ENCODE measurements around the gene PXMP4.
A peak's percentile ranks its signal among the peaks of the same experiment; 100 is the strongest.
"Not testable (repeated sequence)": the region's sequence is repeated elsewhere in the genome, so short reads cannot be mapped to it uniquely, and the experiment has no call there.

Gene PXMP4

DNA sequence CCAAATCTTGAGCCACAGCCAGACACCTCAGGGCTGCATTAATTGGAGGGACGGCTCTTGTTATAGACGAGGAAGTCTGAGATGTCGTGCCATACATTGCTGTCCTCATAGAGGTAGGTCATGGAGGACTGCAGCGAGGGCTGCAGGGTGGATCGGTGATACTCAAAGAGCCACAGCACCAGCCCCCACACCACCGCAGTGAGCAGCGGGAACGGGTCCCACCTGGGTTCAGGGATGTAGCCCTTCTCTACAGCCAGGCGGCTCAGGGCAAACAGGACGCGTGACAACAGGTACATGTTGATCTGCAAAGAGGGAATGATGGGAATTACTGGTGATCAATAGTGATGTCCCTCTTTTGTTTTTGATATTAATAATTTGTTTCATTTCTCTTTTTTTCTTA lies 12.4 kb downstream of the PXMP4 start:
- TF ChIP-seq, protein P1, sequence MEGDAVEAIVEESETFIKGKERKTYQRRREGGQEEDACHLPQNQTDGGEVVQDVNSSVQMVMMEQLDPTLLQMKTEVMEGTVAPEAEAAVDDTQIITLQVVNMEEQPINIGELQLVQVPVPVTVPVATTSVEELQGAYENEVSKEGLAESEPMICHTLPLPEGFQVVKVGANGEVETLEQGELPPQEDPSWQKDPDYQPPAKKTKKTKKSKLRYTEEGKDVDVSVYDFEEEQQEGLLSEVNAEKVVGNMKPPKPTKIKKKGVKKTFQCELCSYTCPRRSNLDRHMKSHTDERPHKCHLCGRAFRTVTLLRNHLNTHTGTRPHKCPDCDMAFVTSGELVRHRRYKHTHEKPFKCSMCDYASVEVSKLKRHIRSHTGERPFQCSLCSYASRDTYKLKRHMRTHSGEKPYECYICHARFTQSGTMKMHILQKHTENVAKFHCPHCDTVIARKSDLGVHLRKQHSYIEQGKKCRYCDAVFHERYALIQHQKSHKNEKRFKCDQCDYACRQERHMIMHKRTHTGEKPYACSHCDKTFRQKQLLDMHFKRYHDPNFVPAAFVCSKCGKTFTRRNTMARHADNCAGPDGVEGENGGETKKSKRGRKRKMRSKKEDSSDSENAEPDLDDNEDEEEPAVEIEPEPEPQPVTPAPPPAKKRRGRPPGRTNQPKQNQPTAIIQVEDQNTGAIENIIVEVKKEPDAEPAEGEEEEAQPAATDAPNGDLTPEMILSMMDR (IDR thresholded peaks at IDR 0.05; ENCODE audit: low read depth, low read length), result no peak
- DNase-seq, result no peak
- H3K27me3 ChIP-seq (ENCODE audit: insufficient read depth, low read depth, severe bottlenecking), result no peaks in the 10 kb centered on the region
- no peaks in the 10 kb centered on the region for H3K9me3 ChIP-seq (ENCODE audit: severe bottlenecking)
- no peak overlapping the region for H3K4me3 ChIP-seq (ENCODE audit: low read depth, low read length)
- H3K36me3 ChIP-seq, result peaks cover 4% of the 10 kb centered on the region
- H3K27ac ChIP-seq, result no peak overlapping the region

DNA sequence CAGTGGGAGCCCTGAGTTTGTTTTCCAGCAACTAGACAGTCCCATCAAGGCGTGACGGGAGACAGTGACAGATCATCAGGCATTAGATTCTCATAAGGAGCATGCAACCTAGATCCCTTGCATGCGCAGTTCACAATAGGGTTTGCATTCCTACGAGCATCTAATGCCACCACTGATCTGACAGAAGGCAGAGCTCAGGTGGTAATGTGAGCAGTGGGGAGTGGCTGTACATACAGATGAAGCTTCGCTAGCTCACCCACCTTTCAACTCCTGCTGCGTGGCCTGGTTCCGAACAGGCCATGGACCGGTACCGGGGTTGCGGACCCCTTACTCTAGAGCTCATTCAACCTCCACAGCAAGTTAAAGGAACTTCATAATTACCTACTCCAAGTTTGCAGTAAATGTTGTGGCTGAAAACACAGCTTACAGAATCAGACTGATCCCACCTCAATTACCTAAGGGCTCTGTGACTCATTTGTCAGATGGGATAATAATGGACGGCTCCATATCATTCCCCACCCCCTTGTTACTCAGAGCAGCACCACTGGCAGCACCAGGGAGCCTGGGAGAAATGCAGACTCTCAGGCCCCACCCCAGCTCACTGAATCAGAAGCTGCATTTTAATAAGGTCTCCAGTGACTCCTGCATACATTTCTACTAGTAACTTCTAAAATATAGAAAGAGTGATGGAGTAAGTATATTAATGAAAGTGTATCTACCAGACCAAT lies 15.7 kb downstream of the PXMP4 start:
- peaks cover 5% of the 10 kb centered on the region for H3K9me3 ChIP-seq (ENCODE audit: severe bottlenecking)
- no peaks in the 10 kb centered on the region for H3K36me3 ChIP-seq
- DNase-seq, result no peak
- TF ChIP-seq, protein P1 (IDR thresholded peaks at IDR 0.05; ENCODE audit: low read depth, low read length), result no peak
- no peak overlapping the region for H3K4me3 ChIP-seq (ENCODE audit: low read depth, low read length)
- H3K27ac ChIP-seq, result no peak overlapping the region
- H3K27me3 ChIP-seq (ENCODE audit: insufficient read depth, low read depth, severe bottlenecking), result no peaks in the 10 kb centered on the region

DNA sequence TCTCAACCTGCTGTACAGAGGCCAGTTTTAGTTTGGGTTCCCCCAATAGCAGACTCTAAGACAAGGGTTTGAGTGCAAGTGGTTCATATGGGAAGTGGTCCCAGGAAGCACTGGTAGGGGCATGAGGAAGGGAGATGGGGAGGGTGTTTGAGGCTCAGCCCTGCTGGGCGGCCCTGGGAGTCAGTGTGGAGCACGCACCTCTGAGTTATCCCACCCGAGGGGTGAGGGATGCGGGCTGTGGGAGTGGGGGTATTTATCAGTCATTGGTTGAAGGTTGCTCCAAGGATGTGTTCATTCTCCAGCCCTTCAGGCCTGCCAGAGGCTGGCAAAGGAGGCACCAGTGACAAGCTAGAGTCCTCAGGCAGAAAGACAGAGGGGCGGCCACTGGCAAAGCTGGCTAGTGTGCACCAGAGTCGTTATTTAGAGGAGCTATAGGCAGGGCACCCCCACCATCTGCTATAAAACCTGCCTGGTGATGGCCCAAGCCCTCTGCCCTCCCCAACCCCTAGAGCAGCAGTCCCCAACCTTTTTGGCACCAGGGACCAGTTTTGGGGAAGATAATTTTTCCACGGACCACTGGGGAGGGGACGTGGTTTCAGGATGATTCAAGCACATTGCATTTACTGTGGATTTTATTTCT lies 16.5 kb downstream of the PXMP4 start:
- no peak overlapping the region for H3K4me3 ChIP-seq (ENCODE audit: low read depth, low read length)
- TF ChIP-seq, protein P1 (IDR thresholded peaks at IDR 0.05; ENCODE audit: low read depth, low read length), result no peak
- no peak for DNase-seq
- H3K27me3 ChIP-seq (ENCODE audit: insufficient read depth, low read depth, severe bottlenecking), result no peaks in the 10 kb centered on the region
- H3K36me3 ChIP-seq, result no peaks in the 10 kb centered on the region
- no peak overlapping the region for H3K27ac ChIP-seq
- H3K9me3 ChIP-seq (ENCODE audit: severe bottlenecking), result peaks cover 5% of the 10 kb centered on the region

DNA sequence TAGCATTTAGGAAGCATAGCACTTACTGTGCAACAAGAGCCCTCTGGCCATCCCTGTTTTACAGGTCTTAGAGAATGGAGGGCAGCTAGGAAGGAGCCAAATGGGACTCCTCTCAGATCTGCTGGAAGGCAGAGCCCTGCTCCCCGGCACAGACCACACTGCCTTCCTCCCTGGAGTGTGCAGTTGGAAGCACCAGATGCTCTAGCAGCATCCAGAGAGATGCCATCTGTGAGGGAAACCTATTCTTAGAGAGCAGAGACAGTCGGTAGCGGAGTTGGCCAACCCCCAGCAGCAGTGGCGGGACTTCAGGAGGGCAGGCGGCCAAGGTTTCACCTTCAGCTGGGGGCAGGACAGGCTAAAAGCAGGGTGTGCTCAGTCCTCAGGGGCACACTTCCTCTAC lies 17.2 kb downstream of the PXMP4 start:
- Histone ChIP-seq H3K4me3 (ENCODE audit: low read depth, low read length) (no peak overlapping the region), H3K27me3 (ENCODE audit: insufficient read depth, low read depth, severe bottlenecking) (no peaks in the 10 kb centered on the region), H3K27ac (peak overlapping the region; percentile 21; the same call in 1 of the 2 replicates), H3K9me3 (ENCODE audit: severe bottlenecking) (peaks cover 11% of the 10 kb centered on the region), H3K36me3 (no peaks in the 10 kb centered on the region)
- TF ChIP-seq, protein P1 (IDR thresholded peaks at IDR 0.05; ENCODE audit: low read depth, low read length), result no peak
- DNase-seq, result peak; percentile 56

DNA sequence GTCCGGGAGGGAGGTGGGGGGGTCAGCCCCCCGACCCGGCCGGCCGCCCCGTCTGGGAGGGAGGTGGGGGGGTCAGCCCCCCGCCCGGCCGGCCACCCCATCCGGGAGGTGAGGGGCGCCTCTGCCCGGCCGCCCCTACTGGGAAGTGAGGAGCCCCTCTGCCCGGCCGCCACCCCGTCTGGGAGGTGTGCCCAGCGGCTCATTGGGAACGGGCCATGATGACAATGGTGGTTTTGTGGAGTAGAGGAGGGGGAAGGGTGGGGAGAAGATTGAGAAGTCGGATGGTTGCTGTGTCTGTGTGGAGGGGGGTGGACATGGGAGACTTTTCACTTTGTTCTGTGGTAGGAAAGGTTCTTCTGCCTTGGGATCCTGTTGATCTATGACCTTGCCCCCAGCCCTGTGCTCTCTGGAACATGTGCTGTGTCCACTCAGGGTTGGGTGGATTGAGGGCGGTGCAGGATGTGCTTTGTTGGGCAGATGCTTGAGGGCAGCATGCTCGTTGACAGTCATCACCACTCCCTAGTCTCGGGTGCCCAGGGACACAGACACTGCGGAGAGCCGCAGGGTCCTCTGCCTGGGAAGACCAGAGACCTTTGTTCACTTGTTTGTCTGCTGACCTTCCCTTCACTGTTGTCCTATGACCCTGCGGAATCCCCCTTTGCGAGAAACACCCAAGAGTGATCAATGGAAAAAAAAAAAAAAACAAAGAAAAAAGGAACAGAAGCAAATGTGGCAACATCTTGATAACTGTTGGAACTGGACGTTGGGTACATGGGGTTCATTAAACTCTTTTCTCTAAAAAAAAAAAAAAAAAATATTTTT lies 18.3 kb downstream of the PXMP4 start:
- DNase-seq, result no peak
- TF ChIP-seq, protein P1 (IDR thresholded peaks at IDR 0.05; ENCODE audit: low read depth, low read length), result no peak
- no peak overlapping the region for H3K27ac ChIP-seq
- no peaks in the 10 kb centered on the region for H3K36me3 ChIP-seq
- peaks cover 11% of the 10 kb centered on the region for H3K9me3 ChIP-seq (ENCODE audit: severe bottlenecking)
- H3K27me3 ChIP-seq (ENCODE audit: insufficient read depth, low read depth, severe bottlenecking), result no peaks in the 10 kb centered on the region
- H3K4me3 ChIP-seq (ENCODE audit: low read depth, low read length), result no peak overlapping the region

DNA sequence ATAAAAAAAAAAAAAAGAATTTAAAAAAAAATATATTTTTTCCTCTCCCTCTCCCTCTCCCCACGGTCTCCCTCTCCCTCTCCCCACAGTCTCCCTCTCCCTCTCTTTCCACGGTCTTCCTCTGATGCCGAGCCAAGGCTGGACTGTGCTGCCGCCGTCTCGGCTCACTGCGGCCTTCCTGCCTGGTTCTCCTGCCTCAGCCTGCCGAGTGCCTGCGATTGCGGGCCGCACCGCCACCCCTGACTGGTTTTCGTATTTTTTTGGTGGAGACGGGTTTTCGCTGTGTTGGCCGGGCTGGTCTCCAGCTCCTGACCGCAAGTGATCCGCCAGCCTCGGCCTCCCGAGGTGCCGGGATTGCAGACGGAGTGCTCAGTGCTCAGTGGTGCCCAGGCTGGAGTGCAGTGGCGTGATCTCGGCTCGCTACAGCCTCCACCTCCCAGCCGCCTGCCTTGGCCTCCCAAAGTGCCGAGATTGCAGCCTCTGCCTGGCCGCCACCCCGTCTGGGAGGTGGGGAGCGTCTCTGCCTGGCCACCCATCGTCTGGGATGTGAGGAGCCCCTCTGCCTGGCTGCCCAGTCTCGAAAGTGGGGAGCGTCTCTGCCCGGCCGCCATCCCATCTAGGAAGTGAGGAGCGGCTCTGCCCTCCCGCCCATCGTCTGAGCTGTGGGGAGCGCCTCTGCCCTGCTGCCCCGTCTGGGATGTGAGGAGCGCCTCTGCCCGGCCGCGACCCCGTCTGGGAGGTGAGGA lies 19.2 kb downstream of the PXMP4 start:
- H3K36me3 ChIP-seq; H3K27me3 ChIP-seq (ENCODE audit: insufficient read depth, low read depth, severe bottlenecking); H3K4me3 ChIP-seq (ENCODE audit: low read depth, low read length); H3K27ac ChIP-seq; DNase-seq: not testable (repeated sequence)
- H3K9me3 ChIP-seq (ENCODE audit: severe bottlenecking), result peaks cover 11% of the 10 kb centered on the region

DNA sequence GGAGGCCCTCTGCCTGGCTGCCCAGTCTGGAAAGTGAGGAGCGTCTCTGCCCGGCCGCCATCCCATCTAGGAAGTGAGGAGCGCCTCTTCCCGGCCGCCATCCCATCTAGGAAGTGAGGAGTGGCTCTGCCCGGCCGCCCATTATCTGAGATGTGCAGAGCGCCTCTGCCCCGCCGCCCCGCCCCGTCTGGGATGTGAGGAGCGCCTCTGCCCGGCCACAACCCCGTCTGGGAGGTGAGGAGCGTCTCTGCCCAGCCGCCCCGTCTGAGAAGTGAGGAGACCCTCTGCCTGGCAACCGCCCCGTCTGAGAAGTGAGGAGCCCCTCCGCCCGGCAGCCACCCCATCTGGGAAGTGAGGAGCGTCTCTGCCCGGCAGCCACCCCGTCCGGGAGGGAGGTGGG lies 21.1 kb downstream of the PXMP4 start:
- H3K4me3 ChIP-seq (ENCODE audit: low read depth, low read length); H3K27me3 ChIP-seq (ENCODE audit: insufficient read depth, low read depth, severe bottlenecking); DNase-seq: not testable (repeated sequence)

More for the DNA sequence above, 21.1 kb downstream of the PXMP4 start:
- not testable (repeated sequence) for H3K36me3 ChIP-seq, H3K27ac ChIP-seq
- H3K9me3 ChIP-seq (ENCODE audit: severe bottlenecking), result peaks cover 11% of the 10 kb centered on the region
